Thoracic aorta (tissue), 2 donors: ENCODE results near the gene TYW1B. TPM values are rescaled to one million over a fixed set of nuclear protein-coding genes. Genes with fewer than 3 reads are reported as not detected.
"Not testable (repeated sequence)": the region's sequence is repeated elsewhere in the genome, so short reads cannot be mapped to it uniquely, and the experiment has no call there.

Experiments used
- ATAC-seq: fragments of 150-250 bp; one replicate; pipeline ENCODE4 v1.8.0; 2017; ENCODE audit warnings: low read depth; ENCODE audit not compliant: insufficient number of reproducible peaks, low FRiP score
- DNase-seq: peaks from one replicate; pipeline ENCODE4 v3.0.0-alpha.2; 2020; ENCODE audit warnings: low spot score
- H3K27ac ChIP-seq, 2 donors: fragments of 200-600 bp; sonication (generic); 1 replicate in 1 of 2; 2 replicates in 1 of 2; pipeline ENCODE4 v1.5.1; 2016; ENCODE audit warnings: mild to moderate bottlenecking in 2 of 2, moderate library complexity in 2 of 2
- H3K27me3 ChIP-seq: fragments of 200-600 bp; sonication (generic); replicated peaks from 2 replicates; pipeline ENCODE4 v1.6.0; 2016; ENCODE audit warnings: mild to moderate bottlenecking; ENCODE audit not compliant: insufficient read depth
- H3K36me3 ChIP-seq: fragments of 200-600 bp; sonication (generic); one replicate; pipeline ENCODE4 v1.5.1; 2016
- H3K4me1 ChIP-seq, 2 donors: fragments of 200-600 bp; sonication (generic); 1 replicate in 1 of 2; 2 replicates in 1 of 2; pipeline versions ENCODE4 v1.5.1 to v1.6.0; 2016; ENCODE audit warnings: low read depth in 2 of 2, mild to moderate bottlenecking in 1 of 2; ENCODE audit not compliant: control insufficient read depth in 1 of 2
- H3K4me3 ChIP-seq: fragments of 200-600 bp; sonication (generic); 2 replicates; pipeline ENCODE4 v1.5.1; 2016; ENCODE audit warnings: mild to moderate bottlenecking
- H3K9me3 ChIP-seq: fragments of 200-600 bp; sonication (generic); 2 replicates; pipeline ENCODE4 v1.5.1; 2016
- CTCF ChIP-seq: fragments of 200-600 bp; sonication (generic); IDR thresholded peaks from one replicate; pipeline ENCODE4 v1.5.1; 2019; ENCODE audit warnings: antibody characterized with exemption
- total RNA-seq, 2 donors: library from RNA; depleted of rRNA; stranded (reverse); fragments of >200 nt; gene quantifications; one replicate each; pipeline versions ENCODE4 v1.1.0 to v1.2.3, GENCODE V29; 2016

Gene TYW1B
- total RNA-seq, 2 donors from 2014 or later: 1.1 to 6.8 TPM

GRCh38 chr7:72785166-72785955 lies 42.6 kb downstream of the TYW1B start:
- no peaks in the 10 kb centered on the region for H3K9me3 ChIP-seq
- H3K27ac ChIP-seq: no peak overlapping the region
- ATAC-seq (no peak), DNase-seq (no peak)
- TF ChIP-seq CTCF: no peak
- H3K4me3 ChIP-seq: no peak overlapping the region
- no peaks in the 10 kb centered on the region for H3K27me3 ChIP-seq
- H3K36me3 ChIP-seq: no peaks in the 10 kb centered on the region
- peaks cover 6 to 11% of the 10 kb centered on the region in 2 donors for H3K4me1 ChIP-seq

- Histone ChIP-seq H3K27ac (peak overlapping the region; percentile 44 to 50), H3K4me1 (peaks cover 6 to 11% of the 10 kb centered on the region in 2 donors), H3K4me3 (peak overlapping the region; percentile 29)
- ATAC-seq: peak; percentile 50
- not testable (repeated sequence) for DNase-seq, H3K27me3 ChIP-seq, H3K36me3 ChIP-seq, H3K9me3 ChIP-seq
Measured at GRCh38 chr7:72783601-72784370, 44.2 kb downstream of the TYW1B start.

- Histone ChIP-seq H3K9me3 (no peaks in the 10 kb centered on the region), H3K27me3 (no peaks in the 10 kb centered on the region), H3K36me3 (no peaks in the 10 kb centered on the region), H3K4me3 (no peak overlapping the region), H3K4me1 (peaks cover 6 to 11% of the 10 kb centered on the region in 2 donors), H3K27ac (no peak overlapping the region)
- DNase-seq: no peak
- ATAC-seq: no peak
- TF ChIP-seq CTCF: no peak
Measured at GRCh38 chr7:72781631-72782030, 46.4 kb downstream of the TYW1B start.

- H3K4me3 ChIP-seq: no peak overlapping the region
- TF ChIP-seq CTCF: no peak
- no peaks in the 10 kb centered on the region for H3K36me3 ChIP-seq
- H3K27me3 ChIP-seq: no peaks in the 10 kb centered on the region
- ATAC-seq: no peak
- H3K4me1 ChIP-seq: peaks cover 6 to 11% of the 10 kb centered on the region in 2 donors
- no peak for DNase-seq
- no peaks in the 10 kb centered on the region for H3K9me3 ChIP-seq
- no peak overlapping the region for H3K27ac ChIP-seq
Measured at GRCh38 chr7:72781161-72781560, 46.8 kb downstream of the TYW1B start.

GRCh38 chr7:72780289-72780894 lies 47.6 kb downstream of the TYW1B start:
- not testable (repeated sequence) for H3K9me3 ChIP-seq, H3K4me3 ChIP-seq, ATAC-seq, H3K36me3 ChIP-seq, H3K27me3 ChIP-seq, DNase-seq, H3K27ac ChIP-seq
- peaks cover 6 to 11% of the 10 kb centered on the region in 2 donors for H3K4me1 ChIP-seq

DNA sequence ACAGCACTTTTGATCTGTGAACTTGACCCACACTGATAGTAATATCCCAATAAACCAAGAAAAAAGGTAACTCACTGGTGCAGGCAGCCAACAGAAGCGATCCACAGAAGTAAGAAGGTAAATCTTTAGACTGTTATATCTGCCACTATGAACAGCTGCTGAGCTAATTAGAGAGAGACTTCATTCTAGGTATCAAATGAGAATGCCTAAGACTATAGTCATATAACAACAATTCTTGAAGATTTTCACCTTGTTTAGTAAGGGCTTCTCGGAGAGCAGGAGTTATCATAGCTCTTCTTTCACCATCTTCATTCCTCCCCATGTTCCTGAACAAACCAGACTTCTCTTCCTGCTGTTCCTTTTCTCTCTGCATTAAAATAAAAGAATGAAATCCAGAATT lies 50.8 kb downstream of the TYW1B start:
- H3K4me3 ChIP-seq, H3K27me3 ChIP-seq, DNase-seq, H3K4me1 ChIP-seq, ATAC-seq, H3K9me3 ChIP-seq, H3K27ac ChIP-seq, H3K36me3 ChIP-seq: not testable (repeated sequence)

- H3K27me3 ChIP-seq, DNase-seq, H3K9me3 ChIP-seq, ATAC-seq, H3K36me3 ChIP-seq, H3K4me1 ChIP-seq, H3K4me3 ChIP-seq, H3K27ac ChIP-seq: not testable (repeated sequence)
Measured at GRCh38 chr7:72772627-72773026, 55.4 kb downstream of the TYW1B start.

DNA sequence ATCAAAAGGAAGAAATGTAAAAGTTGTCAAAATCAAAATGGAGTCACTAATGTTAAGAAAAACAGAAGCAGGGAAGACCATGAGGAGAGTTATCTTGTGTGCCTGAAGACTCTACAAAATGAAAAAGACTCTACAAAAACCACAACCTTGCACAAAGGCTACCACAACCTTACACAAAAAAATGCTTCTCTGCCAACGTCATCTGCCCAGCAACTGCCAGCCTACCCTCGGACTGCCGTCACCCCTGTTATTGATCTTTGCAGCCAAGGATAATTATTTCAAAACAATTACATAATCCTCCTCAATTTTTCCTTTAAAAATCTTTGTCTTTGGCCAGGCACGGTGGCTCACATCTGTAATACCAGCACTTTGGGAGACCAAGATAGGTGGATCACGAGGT lies 61.0 kb downstream of the TYW1B start:
- H3K36me3 ChIP-seq, DNase-seq, H3K4me3 ChIP-seq, H3K27me3 ChIP-seq, H3K27ac ChIP-seq, H3K9me3 ChIP-seq, ATAC-seq, H3K4me1 ChIP-seq: not testable (repeated sequence)
